Neural progenitor cell (in vitro differentiated cells): ENCODE measurements around the gene RBMS1.

ENCODE experiments used
- EZH2 ChIP-seq: fragments of 200-600 bp; sonication (generic); IDR thresholded peaks from 2 replicates; pipeline ENCODE4 v1.6.1; 2017; ENCODE audit warnings: antibody characterized with exemption, mild to moderate bottlenecking, moderate library complexity
- EZH2phosphoT487 ChIP-seq: fragments of 200-600 bp; sonication (generic); IDR thresholded peaks from 2 replicates; pipeline ENCODE4 v1.6.1; 2017; ENCODE audit warnings: antibody characterized with exemption
- TF ChIP-seq, protein P1 (sequence below): fragments of 200-600 bp; sonication (generic); IDR thresholded peaks from 2 replicates; pipeline ENCODE4 v1.5.1; 2017; ENCODE audit warnings: antibody characterized with exemption, mild to moderate bottlenecking

DNA sequence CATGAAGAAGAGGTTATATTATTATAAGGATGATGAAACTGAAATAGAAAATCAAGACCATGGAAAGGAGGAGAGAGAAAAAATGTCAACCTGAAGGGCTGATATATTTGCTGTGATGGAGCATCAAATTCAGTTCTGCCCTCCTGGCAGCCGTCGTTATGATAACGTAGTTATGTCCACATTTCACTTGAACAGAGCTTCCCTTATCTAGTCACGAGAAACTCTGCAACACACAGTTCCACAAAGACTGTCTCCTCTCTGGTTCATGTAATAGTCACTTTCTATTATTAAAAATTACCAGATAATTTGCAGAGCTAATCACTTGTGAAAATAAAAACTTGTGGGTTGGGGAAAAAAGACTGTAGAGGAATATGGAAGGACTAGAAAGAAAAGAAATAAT lies 19.5 kb upstream of the RBMS1 start:
- TF ChIP-seq, protein P1, sequence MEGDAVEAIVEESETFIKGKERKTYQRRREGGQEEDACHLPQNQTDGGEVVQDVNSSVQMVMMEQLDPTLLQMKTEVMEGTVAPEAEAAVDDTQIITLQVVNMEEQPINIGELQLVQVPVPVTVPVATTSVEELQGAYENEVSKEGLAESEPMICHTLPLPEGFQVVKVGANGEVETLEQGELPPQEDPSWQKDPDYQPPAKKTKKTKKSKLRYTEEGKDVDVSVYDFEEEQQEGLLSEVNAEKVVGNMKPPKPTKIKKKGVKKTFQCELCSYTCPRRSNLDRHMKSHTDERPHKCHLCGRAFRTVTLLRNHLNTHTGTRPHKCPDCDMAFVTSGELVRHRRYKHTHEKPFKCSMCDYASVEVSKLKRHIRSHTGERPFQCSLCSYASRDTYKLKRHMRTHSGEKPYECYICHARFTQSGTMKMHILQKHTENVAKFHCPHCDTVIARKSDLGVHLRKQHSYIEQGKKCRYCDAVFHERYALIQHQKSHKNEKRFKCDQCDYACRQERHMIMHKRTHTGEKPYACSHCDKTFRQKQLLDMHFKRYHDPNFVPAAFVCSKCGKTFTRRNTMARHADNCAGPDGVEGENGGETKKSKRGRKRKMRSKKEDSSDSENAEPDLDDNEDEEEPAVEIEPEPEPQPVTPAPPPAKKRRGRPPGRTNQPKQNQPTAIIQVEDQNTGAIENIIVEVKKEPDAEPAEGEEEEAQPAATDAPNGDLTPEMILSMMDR, result no peak
- TF ChIP-seq EZH2, result no peak
- TF ChIP-seq EZH2phosphoT487, result no peak
